Activated CD8-positive, alpha-beta T cell treated with anti-CD3 and anti-CD28 coated beads for 36 hours (primary cell): ENCODE results near the gene NR0B2. TPM values are rescaled to one million over a fixed set of nuclear protein-coding genes. Genes with fewer than 3 reads are reported as not detected.

Source experiments
- ATAC-seq: fragments of 200-7000 bp; cut with Tn5 transposase; one replicate; pipeline ENCODE4 v1.10.0; 2021; ENCODE audit warnings: mild to moderate bottlenecking, moderate library complexity
- CTCF ChIA-PET: fragments of 350-600 bp; sonication (Branson Sonifier 250); formaldehyde crosslinking; loops from one replicate; lab custom pipeline; 2021; ENCODE audit warnings: antibody characterized with exemption; lab: Charles Lee
- POLR2A ChIA-PET: fragments of 350-600 bp; sonication (Branson Sonifier 250); formaldehyde crosslinking; loops from one replicate; lab custom pipeline; 2021; ENCODE audit warnings: antibody characterized with exemption; lab: Charles Lee
- DNase-seq: peaks from one replicate; pipeline ENCODE4 v3.0.0-alpha.2; 2020
- H3K27ac Mint-ChIP-seq: one replicate; pipeline ENCODE4 v1.8.0; 2021; ENCODE audit warnings: mild to moderate bottlenecking, mixed read lengths
- H3K27me3 Mint-ChIP-seq: one replicate; pipeline ENCODE4 v1.8.0; 2021; ENCODE audit warnings: mixed read lengths
- H3K36me3 Mint-ChIP-seq: one replicate; pipeline ENCODE4 v1.8.0; 2021; ENCODE audit warnings: low read depth, mixed read lengths
- H3K4me1 Mint-ChIP-seq: one replicate; pipeline ENCODE4 v1.8.0; 2021; ENCODE audit warnings: low read depth, mixed read lengths
- H3K4me3 Mint-ChIP-seq: one replicate; pipeline ENCODE4 v1.8.0; 2021; ENCODE audit warnings: mild to moderate bottlenecking, moderate library complexity, mixed read lengths
- H3K9me3 Mint-ChIP-seq: one replicate; pipeline ENCODE4 v1.8.0; 2021; ENCODE audit warnings: mixed read lengths
- CTCF ChIP-seq: fragments of 200-600 bp; IDR thresholded peaks from one replicate; pipeline ENCODE4 v1.8.0; 2022; ENCODE audit warnings: antibody characterized with exemption, mild to moderate bottlenecking
- intact Hi-C: fragments of 100-400 bp; cut with micrococcal nuclease; formaldehyde crosslinking; loops from one replicate; pipeline ENCODE4 v1.10.0; 2022
- total RNA-seq, 2 experiments: library from RNA; stranded (reverse); gene quantifications; one replicate each; pipeline ENCODE4 v1.2.3, GENCODE V29; 2021

NR0B2 gene
- total RNA-seq, 2 experiments from 2014 or later: not detected

DNA sequence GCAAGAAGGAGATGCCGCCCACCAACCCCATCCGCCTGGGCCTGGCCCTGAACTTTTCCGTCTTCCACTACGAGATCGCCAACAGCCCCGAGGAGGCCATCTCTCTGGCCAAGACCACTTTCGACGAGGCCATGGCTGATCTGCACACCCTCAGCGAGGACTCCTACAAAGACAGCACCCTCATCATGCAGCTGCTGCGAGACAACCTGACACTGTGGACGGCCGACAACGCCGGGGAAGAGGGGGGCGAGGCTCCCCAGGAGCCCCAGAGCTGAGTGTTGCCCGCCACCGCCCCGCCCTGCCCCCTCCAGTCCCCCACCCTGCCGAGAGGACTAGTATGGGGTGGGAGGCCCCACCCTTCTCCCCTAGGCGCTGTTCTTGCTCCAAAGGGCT, 50.1 kb downstream of the NR0B2 start:
- peak overlapping the region; percentile 89 for H3K4me3 Mint-ChIP-seq
- H3K27ac Mint-ChIP-seq: peak overlapping the region; percentile 87
- DNase-seq (no peak), ATAC-seq (no peak)
- H3K36me3 Mint-ChIP-seq: no peaks in the 10 kb centered on the region
- POLR2A ChIA-PET: interaction anchor here (1.4 to 3.9 kb wide), 6 partner anchors 25 to 363 kb away, joined by 3 to 37 read pairs (median 10); partner anchors contain the start of gene GPN2
- no peaks in the 10 kb centered on the region for H3K27me3 Mint-ChIP-seq
- CTCF ChIA-PET: interaction anchor here (1.0 to 2.5 kb wide), 6 partner anchors 12 to 262 kb away, joined by 3 to 19 read pairs (median 5); partner anchors contain the start of gene GPN2
- peaks cover 20% of the 10 kb centered on the region for H3K4me1 Mint-ChIP-seq
- TF ChIP-seq CTCF: no peak
- H3K9me3 Mint-ChIP-seq: no peaks in the 10 kb centered on the region
- intact Hi-C loops: no loop called here

- DNase-seq: peak; percentile 77
- TF ChIP-seq CTCF: peak; percentile 64
- Mint-ChIP-seq H3K27me3 (no peaks in the 10 kb centered on the region), H3K36me3 (no peaks in the 10 kb centered on the region), H3K4me1 (peaks cover 20% of the 10 kb centered on the region), H3K9me3 (no peaks in the 10 kb centered on the region), H3K27ac (peak within 1 kb of the TSS; percentile 87), H3K4me3 (peak within 1 kb of the TSS; percentile 89)
- intact Hi-C loops: no loop called here
- ChIA-PET CTCF (interaction anchor here (0.6 to 2.3 kb wide), 8 partner anchors 11 to 261 kb away, joined by 3 to 12 read pairs (median 3); no protein-coding TSS in a partner anchor), POLR2A (interaction anchor here (1.4 to 3.1 kb wide), 5 partner anchors 30 to 363 kb away, joined by 3 to 18 read pairs (median 10); no protein-coding TSS in a partner anchor)
- ATAC-seq: peak; percentile 11
Measured at GRCh38 chr1:26862781-26863684, 50.7 kb downstream of the NR0B2 start, which contains the start of gene SFN. Gene SFN (plus strand): TSS chr1:26863149. CDS start chr1:26863213, 64 bp downstream.

GRCh38 chr1:26861889-26862378, 51.8 kb downstream of the NR0B2 start:
- CTCF ChIA-PET: interaction anchor here (0.6 to 2.3 kb wide), 7 partner anchors 11 to 260 kb away, joined by 3 to 12 read pairs (median 3); partner anchors contain the start of gene GPN2
- TF ChIP-seq CTCF: no peak
- POLR2A ChIA-PET: interaction anchor here (1.5 to 1.7 kb wide), 3 partner anchors 13 to 33 kb away, joined by 4 read pairs; no protein-coding TSS in a partner anchor
- Mint-ChIP-seq H3K27me3 (no peaks in the 10 kb centered on the region), H3K4me1 (peaks cover 20% of the 10 kb centered on the region), H3K27ac (peak overlapping the region; percentile 58), H3K9me3 (no peaks in the 10 kb centered on the region), H3K36me3 (no peaks in the 10 kb centered on the region), H3K4me3 (no peak overlapping the region)
- intact Hi-C loops: no loop called here
- DNase-seq (no peak), ATAC-seq (no peak)

Other genes starting within 250 kb of the NR0B2 start
- 10 to 100 TPM; 82.4 to 84.9 TPM for gene ARID1A, start 218.0 kb downstream of the NR0B2 start, total RNA-seq
- 10 to 100 TPM; 21.2 to 23.9 TPM for gene PIGV, start 126.0 kb downstream of the NR0B2 start, total RNA-seq
- 10 to 100 TPM; 55.0 to 61.3 TPM for gene ZDHHC18, start 87.3 kb downstream of the NR0B2 start, total RNA-seq
- gene SFN, start 50.8 kb downstream of the NR0B2 start, total RNA-seq: under 1 TPM; 0.47 to 0.59 TPM
- gene GPN2, start 23.7 kb downstream of the NR0B2 start, total RNA-seq: 10 to 100 TPM; 45.9 to 47.9 TPM
- gene GPATCH3, start 13.5 kb downstream of the NR0B2 start, total RNA-seq: 1 to 10 TPM; 8.7 to 9.6 TPM
- 100 to 1,000 TPM in 1 of 2 experiments, 10 to 100 TPM in 1; 97.0 to 103 TPM for gene NUDC, start 7.8 kb upstream of the NR0B2 start, total RNA-seq
- under 1 TPM; 0.18 to 0.27 TPM for gene KDF1, start 46.5 kb upstream of the NR0B2 start, total RNA-seq
- under 1 TPM; 0.16 to 0.38 TPM for gene TRNP1, start 79.7 kb upstream of the NR0B2 start, total RNA-seq
- gene TENT5B, start 98.9 kb upstream of the NR0B2 start, total RNA-seq: not detected
- 10 to 100 TPM; 14.8 to 15.3 TPM for gene SLC9A1, start 241.2 kb upstream of the NR0B2 start, total RNA-seq